A549 (cell line): ENCODE measurements around the gene INAFM1. TPM values are rescaled to one million over a fixed set of nuclear protein-coding genes. Genes with fewer than 3 reads are reported as not detected.
A peak's percentile ranks its signal among the peaks of the same experiment; 100 is the strongest.

Experiments
- ATAC-seq, 2 experiments: fragments of 200-7000 bp in 1 of 2; fragments of >200 bp in 1 of 2; cut with Nextera tagmentation in 1 of 2; cut with Tn5 transposase in 1 of 2; 3 replicates each; pipeline versions ENCODE4 v1.8.0 to v1.9.1; 2018 to 2020; ENCODE audit warnings: mild to moderate bottlenecking in 1 of 2, moderate library complexity in 1 of 2
- CTCF ChIA-PET: fragments of 300-600 bp; sonication (Branson Sonifier 250); formaldehyde crosslinking; extraction: SDS; loops from one replicate; lab custom pipeline; 2021; ENCODE audit warnings: antibody characterized with exemption, inconsistent platforms; lab: Yijun Ruan, JAX
- POLR2A ChIA-PET: fragments of 350-600 bp; formaldehyde crosslinking; extraction: SDS; loops from one replicate; lab custom pipeline; 2021; ENCODE audit warnings: antibody characterized with exemption, inconsistent platforms; lab: Yijun Ruan, JAX
- DNase-seq, 2 experiments: peaks; one replicate each; pipeline versions ENCODE4 v3.0.0 to v3.0.0-alpha.2; 2011 to 2016; ENCODE audit warnings: low read depth in 1 of 2, low spot score in 1 of 2
- FAIRE-seq: peaks from 2 replicates; lab custom pipeline; 2011; peaks lifted over from hg19 to GRCh38; lab: Jason Lieb, UNC
- H3K27ac ChIP-seq, 2 experiments: fragments of >200 bp; sonication (Bioruptor Twin); formaldehyde crosslinking; 3 replicates each; pipeline ENCODE4 v1.5.1; 2016 to 2017
- H3K4me1 ChIP-seq: fragments of >200 bp; sonication (Bioruptor Twin); formaldehyde crosslinking; 3 replicates; pipeline ENCODE4 v1.6.1; 2016
- H3K4me2 ChIP-seq: fragments of >200 bp; sonication (Bioruptor Twin); formaldehyde crosslinking; 3 replicates; pipeline ENCODE4 v1.6.1; 2016
- H3K4me3 ChIP-seq: fragments of >200 bp; sonication (Bioruptor Twin); formaldehyde crosslinking; 3 replicates; pipeline ENCODE4 v1.5.1; 2016
- H3K9me3 ChIP-seq: fragments of >200 bp; sonication (Bioruptor Twin); formaldehyde crosslinking; 3 replicates; pipeline ENCODE4 v1.6.1; 2016
- ATOH8 ChIP-seq: fragments of 250-450 bp; sonication (Bioruptor Pico); IDR thresholded peaks from 2 replicates; pipeline ENCODE4 v1.5.0; 2020; ENCODE audit warnings: low read depth, mild to moderate bottlenecking, moderate library complexity
- BCL3 ChIP-seq: fragments of >200 bp; sonication (Bioruptor Twin); formaldehyde crosslinking; IDR thresholded peaks from 3 replicates; pipeline ENCODE4 v1.6.1; 2016
- BHLHE40 ChIP-seq: IDR thresholded peaks from 2 replicates; pipeline ENCODE4 v1.6.1; 2012; ENCODE audit warnings: low read depth, low read length, inconsistent platforms
- CEBPB ChIP-seq, 2 experiments: fragments of >200 bp in 1 of 2; sonication (Bioruptor Twin) in 1 of 2; formaldehyde crosslinking in 1 of 2; IDR thresholded peaks; 2 replicates each; pipeline ENCODE4 v1.6.1; 2012 to 2016
- ELK1 ChIP-seq: fragments of 150-350 bp; IDR thresholded peaks from 2 replicates; pipeline ENCODE4 v1.6.1; 2014; ENCODE audit warnings: low read depth, mild to moderate bottlenecking, low read length
- FOSB ChIP-seq: fragments of 250-450 bp; sonication (Bioruptor Pico); IDR thresholded peaks from 2 replicates; pipeline ENCODE4 v1.5.0; 2020; ENCODE audit warnings: mild to moderate bottlenecking, moderate library complexity
- GATA3 ChIP-seq: IDR thresholded peaks from 2 replicates; pipeline ENCODE4 v1.6.1; 2012; ENCODE audit warnings: borderline replicate concordance
- HMGXB4 ChIP-seq: fragments of 250-450 bp; sonication (Bioruptor Pico); IDR thresholded peaks from 2 replicates; pipeline ENCODE4 v1.5.0; 2021; ENCODE audit warnings: mild to moderate bottlenecking, moderate library complexity, borderline replicate concordance
- MAX ChIP-seq: IDR thresholded peaks from 2 replicates; pipeline ENCODE4 v1.6.1; 2012
- MAZ ChIP-seq: fragments of 150-350 bp; IDR thresholded peaks from 2 replicates; pipeline ENCODE4 v1.6.1; 2014; ENCODE audit warnings: antibody characterized with exemption, low read depth, low read length, borderline replicate concordance
- MYC ChIP-seq: IDR thresholded peaks from 2 replicates; pipeline ENCODE4 v1.6.1; 2012; ENCODE audit warnings: mild to moderate bottlenecking, inconsistent platforms, low read length, improper control_type of control experiment, borderline replicate concordance
- NPAS2 ChIP-seq: fragments of 250-450 bp; sonication (Bioruptor Pico); IDR thresholded peaks from 2 replicates; pipeline ENCODE4 v1.8.0; 2022; ENCODE audit warnings: mild to moderate bottlenecking, moderate library complexity, borderline replicate concordance
- NR3C1 ChIP-seq: fragments of >200 bp; sonication (Bioruptor Twin); formaldehyde crosslinking; IDR thresholded peaks from 3 replicates; pipeline ENCODE4 v1.6.1; 2017
- PBX3 ChIP-seq: IDR thresholded peaks from 2 replicates; pipeline ENCODE4 v1.6.1; 2012
- PHF8 ChIP-seq: fragments of 200-600 bp; sonication (generic); IDR thresholded peaks from 2 replicates; pipeline ENCODE4 v1.6.1; 2016; ENCODE audit warnings: low read depth, mild to moderate bottlenecking, antibody characterized with exemption, moderate library complexity, borderline replicate concordance
- POLR2AphosphoS2 ChIP-seq: conservative IDR thresholded peaks from 2 replicates; pipeline ENCODE4 v1.6.1; 2012; ENCODE audit warnings: low read length, improper control_type of control experiment, inconsistent platforms
- RARB ChIP-seq: fragments of 250-450 bp; sonication (Bioruptor Pico); IDR thresholded peaks from 2 replicates; pipeline ENCODE4 v1.8.0; 2021; ENCODE audit warnings: mild to moderate bottlenecking, moderate library complexity
- RCOR1 ChIP-seq: fragments of 150-350 bp; IDR thresholded peaks from 2 replicates; pipeline ENCODE4 v1.6.1; 2014; ENCODE audit warnings: antibody characterized with exemption, low read length, low read depth
- RNF2 ChIP-seq: fragments of 200-600 bp; sonication (generic); IDR thresholded peaks from 2 replicates; pipeline ENCODE4 v1.6.1; 2016; ENCODE audit warnings: low read depth, mild to moderate bottlenecking, antibody characterized with exemption, moderate library complexity, borderline replicate concordance
- SMC3 ChIP-seq: fragments of >200 bp; sonication (Bioruptor Twin); formaldehyde crosslinking; IDR thresholded peaks from 3 replicates; pipeline ENCODE4 v1.6.1; 2018; ENCODE audit warnings: inconsistent platforms
- TFCP2L1 ChIP-seq: fragments of 250-450 bp; sonication (Bioruptor Pico); IDR thresholded peaks from 2 replicates; pipeline ENCODE4 v1.5.0; 2021; ENCODE audit warnings: mild to moderate bottlenecking
- TP53 ChIP-seq: fragments of 250-450 bp; sonication (Bioruptor Pico); IDR thresholded peaks from 2 replicates; pipeline ENCODE4 v1.5.0; 2021; ENCODE audit warnings: mild to moderate bottlenecking, moderate library complexity
- USF2 ChIP-seq: fragments of 450-650 bp; IDR thresholded peaks from 2 replicates; pipeline ENCODE4 v1.6.1; 2014; ENCODE audit warnings: antibody characterized with exemption
- ZC3H11A ChIP-seq: fragments of 450-650 bp; IDR thresholded peaks from 2 replicates; pipeline ENCODE4 v1.6.1; 2014; ENCODE audit warnings: antibody characterized with exemption, mild to moderate bottlenecking
- ZFP36 ChIP-seq: fragments of 450-650 bp; IDR thresholded peaks from 2 replicates; pipeline ENCODE4 v1.6.1; 2014; ENCODE audit warnings: borderline replicate concordance; ENCODE audit not compliant: partially characterized antibody
- WGBS: methylation state at CpG from one replicate; pipeline ENCODE4 v1.1.6; 2017; ENCODE audit errors: missing lambda C conversion rate; 5-methylcytosine and 5-hydroxymethylcytosine counted together
- polyA plus RNA-seq, 4 experiments: library from polyadenylated mRNA; depleted of rRNA in 3 of 4; stranded (reverse); fragments of >200 nt; fragmentation: RNase III in 1 of 4; extraction: RNeasy Plus Mini Kit Qiagen cat#74134 plus additional on column Dnase treatment in 1 of 4; gene quantifications; 2 replicates in 3 of 4; 3 replicates in 1 of 4; pipeline ENCODE4 v1.2.3, GENCODE V29; 2011 to 2017

The INAFM1 gene
- polyA plus RNA-seq, 2 of the 4 experiments (the other 2 are of a cell fraction) = 1.5 to 5.5 TPM

GRCh38 chr19:47272448-47273312 is 2.0 kb upstream of the INAFM1 start:
- CTCF ChIA-PET = interaction anchor here (0.6 to 7.2 kb wide), 8 partner anchors 12 to 259 kb away, joined by 3 to 32 read pairs (median 4); partner anchors contain the start of gene CCDC9
- peak overlapping the region; percentile 89 for H3K4me2 ChIP-seq
- peaks cover 15% of the 10 kb centered on the region for H3K4me1 ChIP-seq
- H3K9me3 ChIP-seq = no peaks in the 10 kb centered on the region
- POLR2A ChIA-PET = interaction anchor here (1.0 kb wide), 1 partner anchor 16 kb away, joined by 3 read pairs; no protein-coding TSS in a partner anchor
- no peak for DNase-seq
- H3K4me3 ChIP-seq = peak overlapping the region; percentile 59
- peak in 1 of 2 experiments; percentile 0; a peak in 4 of 6 replicates for ATAC-seq
- TF ChIP-seq HMGXB4 (CRISPR knock-in tag) (no peak), PBX3 (0 out of 2 replicates have a peak, but pooled peaks have one; percentile 9), TP53 (CRISPR knock-in tag) (peak; percentile 17; the same call in 1 of the 2 replicates), RARB (no peak), NPAS2 (CRISPR knock-in tag) (no peak), TFCP2L1 (CRISPR knock-in tag) (peak; percentile 53; the same call in 1 of the 2 replicates), POLR2AphosphoS2 (peak; percentile 28), PHF8 (no peak), MAZ (0 out of 2 replicates have a peak, but pooled peaks have one; percentile 23), CEBPB (IDR thresholded peaks at IDR 0.05) (no peak), USF2 (no peak), ZC3H11A (no peak)
- peak overlapping the region; percentile 80 to 90 for H3K27ac ChIP-seq
- WGBS = 53% methylated on average over 35 of the region's 42 CpGs
- no peak for FAIRE-seq

GRCh38 chr19:47273313-47274070 is 1.2 kb upstream of the INAFM1 start:
- WGBS = 2% methylated on average over 47 of the region's 54 CpGs
- DNase-seq (peak; percentile 96), ATAC-seq (peak; percentile 66 to 89), FAIRE-seq (no peak)
- Histone ChIP-seq H3K4me1 (peaks cover 15% of the 10 kb centered on the region), H3K4me2 (peak overlapping the region; percentile 89), H3K4me3 (peak overlapping the region; percentile 59), H3K27ac (peak overlapping the region; percentile 80 to 90), H3K9me3 (no peaks in the 10 kb centered on the region)
- CTCF ChIA-PET = interaction anchor here (0.6 to 12.3 kb wide), 7 partner anchors 11 to 142 kb away, joined by 3 to 160 read pairs (median 4); partner anchors contain the start of genes CCDC9 and DHX34
- POLR2A ChIA-PET = interaction anchor here (0.5 to 3.4 kb wide), 12 partner anchors 8 to 75 kb away, joined by 3 to 77 read pairs (median 8); partner anchors contain the start of genes CCDC9 and DHX34
- TF ChIP-seq RCOR1 = no peak
- peak; percentile 70; the same call in 1 of the 3 replicates for TF ChIP-seq BCL3
- no peak for TF ChIP-seq BHLHE40
- no peak; the same call in 1 of the 2 replicates for TF ChIP-seq GATA3
- peak; percentile 5 for TF ChIP-seq MAX
- no peak for TF ChIP-seq RNF2
- no peak; the same call in 2 of the 3 replicates for TF ChIP-seq SMC3
- peak; percentile 62; the same call in 1 of the 2 replicates for TF ChIP-seq ATOH8 (CRISPR knock-in tag)
- no peak for TF ChIP-seq NR3C1
- TF ChIP-seq ELK1 = no peak
- no peak for TF ChIP-seq FOSB
- no peak; the same call in 1 of the 2 replicates for TF ChIP-seq POLR2AphosphoS2
- TF ChIP-seq RARB = 0 out of 2 replicates have a peak, but pooled peaks have one; percentile 35
- TF ChIP-seq MYC = no peak
- no peak for TF ChIP-seq ZFP36
